Fibroblast of lung (primary cell): ENCODE data around the gene MEX3A. TPM values are rescaled to one million over a fixed set of nuclear protein-coding genes. Genes with fewer than 3 reads are reported as not detected.
"Not testable (repeated sequence)": the region's sequence is repeated elsewhere in the genome, so short reads cannot be mapped to it uniquely, and the experiment has no call there.

Experiments used
- DNase-seq, 2 donors: peaks; one replicate each; pipeline versions ENCODE4 v3.0.0 to v3.0.0-alpha.2; 2010; ENCODE audit warnings: low read depth in 2 of 2
- H2AFZ ChIP-seq: 2 replicates; pipeline ENCODE4 v1.5.1; 2012; ENCODE audit warnings: low read length, control low read depth, inconsistent platforms
- H3K27ac ChIP-seq: 2 replicates; pipeline ENCODE4 v1.5.1; 2011; ENCODE audit warnings: low read length, control low read depth; ENCODE audit not compliant: insufficient read depth
- H3K27me3 ChIP-seq: 2 replicates; pipeline ENCODE4 v1.5.1; 2011; ENCODE audit warnings: mild to moderate bottlenecking, low read length; ENCODE audit not compliant: control insufficient read depth, insufficient read depth
- H3K36me3 ChIP-seq: 2 replicates; pipeline ENCODE4 v1.5.1; 2011; ENCODE audit warnings: low read length; ENCODE audit not compliant: control insufficient read depth, insufficient read depth
- H3K4me1 ChIP-seq: 2 replicates; pipeline ENCODE4 v1.5.1; 2011; ENCODE audit warnings: low read length; ENCODE audit not compliant: control insufficient read depth, insufficient read depth; ENCODE audit errors: extremely low read depth
- H3K4me2 ChIP-seq: 2 replicates; pipeline ENCODE4 v1.5.1; 2011; ENCODE audit warnings: low read length, control low read depth; ENCODE audit not compliant: insufficient read depth; ENCODE audit errors: extremely low read depth
- H3K4me3 ChIP-seq, 4 experiments: fragments of 200-600 bp in 1 of 4; sonication (generic) in 1 of 4; replicated peaks in 1 of 4; 2 replicates each; pipeline ENCODE4 v1.5.1; 2011 to 2016; ENCODE audit warnings: low read length in 4 of 4, low read depth in 3 of 4, mild to moderate bottlenecking in 3 of 4, control low read depth in 2 of 4, inconsistent platforms in 1 of 4, mixed read lengths in 1 of 4; ENCODE audit not compliant: insufficient read depth in 1 of 4; ENCODE audit errors: control extremely low read depth in 1 of 4
- H3K79me2 ChIP-seq: 2 replicates; pipeline ENCODE4 v1.5.1; 2012; ENCODE audit warnings: mild to moderate bottlenecking, low read length, inconsistent platforms; ENCODE audit not compliant: control insufficient read depth, insufficient read depth
- H3K9ac ChIP-seq: 2 replicates; pipeline ENCODE4 v1.5.1; 2011; ENCODE audit warnings: mild to moderate bottlenecking, low read length, control low read depth; ENCODE audit not compliant: insufficient read depth
- H3K9me3 ChIP-seq: 2 replicates; pipeline ENCODE4 v1.5.1; 2012; ENCODE audit warnings: low read depth, low read length; ENCODE audit not compliant: control insufficient read depth, insufficient read depth
- H4K20me1 ChIP-seq: 2 replicates; pipeline ENCODE4 v1.5.1; 2011; ENCODE audit warnings: low read length; ENCODE audit not compliant: control insufficient read depth, insufficient read depth; ENCODE audit errors: extremely low read depth
- CTCF ChIP-seq, 2 donors: IDR thresholded peaks in 1 of 2; conservative IDR thresholded peaks in 1 of 2; 1 replicate in 1 of 2; 2 replicates in 1 of 2; pipeline ENCODE4 v1.5.1; 2011 to 2012; ENCODE audit warnings: low read length in 2 of 2, control low read depth in 1 of 2, inconsistent platforms in 1 of 2, low read depth in 1 of 2, mild to moderate bottlenecking in 1 of 2
- EZH2 ChIP-seq: IDR thresholded peaks from 2 replicates; pipeline ENCODE4 v1.5.1; 2012; ENCODE audit warnings: low read length, control low read depth, mild to moderate bottlenecking; ENCODE audit errors: missing control alignments
- polyA plus RNA-seq, 2 donors: library from polyadenylated mRNA; depleted of rRNA in 1 of 2; stranded (reverse) in 1 of 2; unstranded in 1 of 2; fragments of >200 nt; gene quantifications; 2 replicates each; pipeline ENCODE4 v1.2.1, GENCODE V29; 2011 to 2012; ENCODE audit warnings: missing spikeins in 1 of 2
- total RNA-seq: library from RNA; depleted of rRNA; stranded (reverse); fragments of >200 nt; gene quantifications from 2 replicates; pipeline ENCODE4 v1.2.1, GENCODE V29; 2014

MEX3A gene
- total and polyA plus RNA-seq, 2 donors (not counting 1 experiment from before 2014, with no cell fraction given): 0.96 to 1.7 TPM

GRCh38 chr1:156119503-156120209 is 37.4 kb upstream of the MEX3A start:
- Histone ChIP-seq H4K20me1 (peaks cover 3% of the 10 kb centered on the region), H3K9ac (peak overlapping the region; percentile 52), H3K27me3 (no peaks in the 10 kb centered on the region), H3K4me1 (peaks cover 26% of the 10 kb centered on the region), H3K4me2 (peak overlapping the region; percentile 85), H3K36me3 (peaks cover 7% of the 10 kb centered on the region), H3K79me2 (peaks cover 98% of the 10 kb centered on the region), H3K27ac (peak overlapping the region; percentile 99), H3K9me3 (no peaks in the 10 kb centered on the region), H3K4me3 (peak overlapping the region; percentile 23 to 100 (median 48)), H2AFZ (no peak overlapping the region)
- TF ChIP-seq EZH2: no peak
- TF ChIP-seq CTCF (conservative IDR thresholded peaks at IDR 0.05 in 1 of 2, IDR thresholded peaks at IDR 0.05 in 1 of 2; ENCODE audit: low read depth in 1 of 2, low read length in 2 of 2): peak in 1 of 2 donors; percentile 5
- DNase-seq: peak; percentile 77 to 78

DNA sequence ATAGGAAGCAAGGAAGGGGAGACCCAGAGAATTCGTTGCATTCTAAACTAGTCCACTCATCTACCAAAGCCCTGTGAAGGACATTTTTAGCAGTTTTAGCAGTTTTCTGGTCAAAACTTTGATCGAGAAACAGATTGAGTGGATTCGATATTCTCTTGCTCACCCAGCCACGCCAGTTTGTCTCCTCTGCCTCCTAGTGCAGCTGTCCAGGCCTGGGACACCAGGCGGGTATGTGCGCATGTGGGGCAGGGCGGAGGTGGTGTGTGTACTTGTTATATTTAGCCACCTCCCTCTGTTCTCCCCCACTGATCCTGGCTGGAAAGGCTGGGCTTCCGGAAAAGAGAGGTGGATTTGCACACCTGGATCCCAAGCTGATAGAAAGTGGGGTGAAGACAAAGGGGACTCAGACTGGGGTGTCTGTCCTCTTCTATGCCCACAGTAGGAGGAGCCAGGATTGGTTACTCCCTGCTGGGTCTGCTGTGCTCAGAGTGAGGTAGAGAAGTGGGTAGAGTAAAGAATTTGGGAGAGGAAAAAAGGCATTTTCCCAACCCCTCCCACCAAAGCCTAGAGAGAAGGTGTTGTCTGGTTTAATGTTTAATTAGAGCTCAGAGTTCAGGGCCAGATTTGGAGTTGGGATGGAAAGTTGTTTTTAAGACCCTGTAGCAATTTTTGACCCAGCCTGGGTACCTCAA is 36.1 kb upstream of the MEX3A start:
- peaks cover 27% of the 10 kb centered on the region for H3K4me1 ChIP-seq
- no peak for TF ChIP-seq EZH2
- H4K20me1 ChIP-seq: peaks cover 3% of the 10 kb centered on the region
- H3K4me3 ChIP-seq: peak overlapping the region; percentile 91 to 100 (median 96)
- H2AFZ ChIP-seq: no peak overlapping the region
- no peaks in the 10 kb centered on the region for H3K9me3 ChIP-seq
- H3K27ac ChIP-seq: peak overlapping the region; percentile 99
- peak overlapping the region; percentile 90 for H3K4me2 ChIP-seq
- peaks cover 88% of the 10 kb centered on the region for H3K79me2 ChIP-seq
- no peaks in the 10 kb centered on the region for H3K27me3 ChIP-seq
- no peak for DNase-seq
- H3K9ac ChIP-seq: peak overlapping the region; percentile 53
- H3K36me3 ChIP-seq: peaks cover 4% of the 10 kb centered on the region

- peaks cover 81% of the 10 kb centered on the region for H3K79me2 ChIP-seq
- no peak for TF ChIP-seq EZH2
- TF ChIP-seq CTCF (conservative IDR thresholded peaks at IDR 0.05 in 1 of 2, IDR thresholded peaks at IDR 0.05 in 1 of 2; ENCODE audit: low read depth in 1 of 2, low read length in 2 of 2): no peak
- H3K4me2 ChIP-seq: peak overlapping the region; percentile 90
- peaks cover 4% of the 10 kb centered on the region for H3K36me3 ChIP-seq
- peaks cover 29% of the 10 kb centered on the region for H3K4me1 ChIP-seq
- no peaks in the 10 kb centered on the region for H3K9me3 ChIP-seq
- no peak overlapping the region for H2AFZ ChIP-seq
- no peak for DNase-seq
- peak overlapping the region; percentile 99 for H3K27ac ChIP-seq
- peak overlapping the region; percentile 53 for H3K9ac ChIP-seq
- peak overlapping the region; percentile 91 to 100 (median 96) for H3K4me3 ChIP-seq
- no peaks in the 10 kb centered on the region for H3K27me3 ChIP-seq
- H4K20me1 ChIP-seq: peaks cover 3% of the 10 kb centered on the region
Observed at GRCh38 chr1:156117414-156118176, 35.3 kb upstream of the MEX3A start.

DNA sequence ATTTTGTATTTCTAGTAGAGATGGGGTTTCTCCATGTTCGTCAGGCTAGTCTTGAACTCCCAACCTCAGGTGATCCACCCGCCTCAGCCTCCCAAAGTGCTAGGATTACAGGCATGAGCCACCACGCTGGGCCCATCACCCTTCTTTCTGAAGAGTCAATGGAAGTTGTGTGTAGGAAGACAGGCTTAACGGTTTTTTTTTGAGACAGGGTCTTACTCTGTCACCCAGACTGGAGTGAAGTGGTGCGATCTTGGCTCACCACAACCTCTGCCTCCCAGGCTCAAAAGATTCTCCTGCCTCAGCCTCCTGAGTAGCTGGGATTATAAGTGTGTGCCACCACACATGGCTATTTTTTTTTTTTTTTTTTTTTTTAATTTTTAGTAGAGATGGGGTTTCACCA is 34.5 kb upstream of the MEX3A start:
- H3K4me1 ChIP-seq: peaks cover 32% of the 10 kb centered on the region
- H3K9ac ChIP-seq: peak overlapping the region; percentile 64
- not testable (repeated sequence) for H3K9me3 ChIP-seq, H3K27me3 ChIP-seq, H3K36me3 ChIP-seq, H2AFZ ChIP-seq, DNase-seq, H4K20me1 ChIP-seq
- peak overlapping the region; percentile 99 for H3K27ac ChIP-seq
- peaks cover 73% of the 10 kb centered on the region for H3K79me2 ChIP-seq
- peak overlapping the region; percentile 66 for H3K4me2 ChIP-seq
- peak overlapping the region; percentile 91 to 100 (median 96) for H3K4me3 ChIP-seq
